ENCODE data around the gene METTL17. TPM values are rescaled to one million over a fixed set of nuclear protein-coding genes. Genes with fewer than 3 reads are reported as not detected.

The METTL17 gene
- total and polyA plus RNA-seq, 2 experiments from 2014 or later = 65.9 to 80.9 TPM

- TF ChIP-seq EZH2phosphoT487 (IDR thresholded peaks at IDR 0.05; ENCODE audit: low read depth, severe bottlenecking, unreplicated experiment) = no peak
- TF ChIP-seq EZH2 (IDR thresholded peaks at IDR 0.05; ENCODE audit: borderline replicate concordance) = no peak
- no peak for TF ChIP-seq CTCF (IDR thresholded peaks at IDR 0.05; ENCODE audit: poor library complexity)
- peaks cover 16% of the 10 kb centered on the region for H3K4me1 ChIP-seq (ENCODE audit: insufficient read depth)
- WGBS (ENCODE audit: low lambda C conversion rate, missing lambda C conversion rate) = 88% methylated on average over 7 of the region's 7 CpGs
- H3K9me3 ChIP-seq (ENCODE audit: low read depth) = no peaks in the 10 kb centered on the region
- H3K4me3 ChIP-seq = no peak overlapping the region
- H3K4me2 ChIP-seq = peak overlapping the region; percentile 94
- no peak for DNase-seq (ENCODE audit: low spot score)
- no peaks in the 10 kb centered on the region for H3K27me3 ChIP-seq
- H3K9me2 ChIP-seq (replicated peaks; ENCODE audit: insufficient read depth) = no peaks in the 10 kb centered on the region
- H3K27ac ChIP-seq = no peak overlapping the region
- H3K36me3 ChIP-seq (replicated peaks; ENCODE audit: insufficient read depth, low read depth) = no peaks in the 10 kb centered on the region
- peaks cover 14% of the 10 kb centered on the region for H3K79me2 ChIP-seq
- no peaks in the 10 kb centered on the region for H4K20me1 ChIP-seq (ENCODE audit: insufficient read depth, poor library complexity, severe bottlenecking)
- no peak overlapping the region for H2AFZ ChIP-seq
Measured at GRCh38 chr14:21023174-21023573, 33.4 kb downstream of the METTL17 start.

- peaks cover 16% of the 10 kb centered on the region for H3K4me1 ChIP-seq (ENCODE audit: insufficient read depth)
- H4K20me1 ChIP-seq (ENCODE audit: insufficient read depth, poor library complexity, severe bottlenecking) = no peaks in the 10 kb centered on the region
- peaks cover 14% of the 10 kb centered on the region for H3K79me2 ChIP-seq
- no peaks in the 10 kb centered on the region for H3K9me2 ChIP-seq (replicated peaks; ENCODE audit: insufficient read depth)
- peak overlapping the region; percentile 58 for H2AFZ ChIP-seq
- DNase-seq (ENCODE audit: low spot score) = peak; percentile 27
- H3K27me3 ChIP-seq = no peaks in the 10 kb centered on the region
- peak overlapping the region; percentile 94 for H3K4me2 ChIP-seq
- H3K36me3 ChIP-seq (replicated peaks; ENCODE audit: insufficient read depth, low read depth) = no peaks in the 10 kb centered on the region
- peak overlapping the region; percentile 76 for H3K4me3 ChIP-seq
- WGBS (ENCODE audit: low lambda C conversion rate, missing lambda C conversion rate) = 17% methylated on average over 17 of the region's 17 CpGs
- H3K9me3 ChIP-seq (ENCODE audit: low read depth) = no peaks in the 10 kb centered on the region
- TF ChIP-seq EZH2 (IDR thresholded peaks at IDR 0.05; ENCODE audit: borderline replicate concordance) = no peak
- H3K27ac ChIP-seq = peak overlapping the region; percentile 82
Measured at GRCh38 chr14:21023817-21024584, 34.2 kb downstream of the METTL17 start.

- no peaks in the 10 kb centered on the region for H3K36me3 ChIP-seq (replicated peaks; ENCODE audit: insufficient read depth, low read depth)
- H3K9me2 ChIP-seq (replicated peaks; ENCODE audit: insufficient read depth) = no peaks in the 10 kb centered on the region
- no peaks in the 10 kb centered on the region for H3K27me3 ChIP-seq
- DNase-seq (ENCODE audit: low spot score) = peak; percentile 92
- peak within 1 kb of the TSS; percentile 94 for H3K4me2 ChIP-seq
- H3K9me3 ChIP-seq (ENCODE audit: low read depth) = no peaks in the 10 kb centered on the region
- H4K20me1 ChIP-seq (ENCODE audit: insufficient read depth, poor library complexity, severe bottlenecking) = no peaks in the 10 kb centered on the region
- H3K79me2 ChIP-seq = peaks cover 14% of the 10 kb centered on the region
- peak within 1 kb of the TSS; percentile 76 for H3K4me3 ChIP-seq
- TF ChIP-seq CTCF (IDR thresholded peaks at IDR 0.05; ENCODE audit: poor library complexity) = no peak
- no peak for TF ChIP-seq EZH2phosphoT487 (IDR thresholded peaks at IDR 0.05; ENCODE audit: low read depth, severe bottlenecking, unreplicated experiment)
- no peak for TF ChIP-seq EZH2 (IDR thresholded peaks at IDR 0.05; ENCODE audit: borderline replicate concordance)
- WGBS (ENCODE audit: low lambda C conversion rate, missing lambda C conversion rate) = under 1% methylated on average over 45 of the region's 72 CpGs
- peaks cover 16% of the 10 kb centered on the region for H3K4me1 ChIP-seq (ENCODE audit: insufficient read depth)
- H3K27ac ChIP-seq = peak within 1 kb of the TSS; percentile 82
- peak within 1 kb of the TSS; percentile 58 for H2AFZ ChIP-seq
Measured at GRCh38 chr14:21024585-21025370, 35.0 kb downstream of the METTL17 start, which contains the start of gene NDRG2. TSS of gene NDRG2 (minus strand) at chr14:21025061. CDS start at chr14:21023315, 1,746 bp downstream.

Measured in hepatocyte (in vitro differentiated cells).